ENCODE measurements around the gene CAMK4. TPM values are rescaled to one million over a fixed set of nuclear protein-coding genes. Genes with fewer than 3 reads are reported as not detected.

CAMK4 gene
- total RNA-seq, 1 experiment from 2014 or later, result 10.2 TPM

DNA sequence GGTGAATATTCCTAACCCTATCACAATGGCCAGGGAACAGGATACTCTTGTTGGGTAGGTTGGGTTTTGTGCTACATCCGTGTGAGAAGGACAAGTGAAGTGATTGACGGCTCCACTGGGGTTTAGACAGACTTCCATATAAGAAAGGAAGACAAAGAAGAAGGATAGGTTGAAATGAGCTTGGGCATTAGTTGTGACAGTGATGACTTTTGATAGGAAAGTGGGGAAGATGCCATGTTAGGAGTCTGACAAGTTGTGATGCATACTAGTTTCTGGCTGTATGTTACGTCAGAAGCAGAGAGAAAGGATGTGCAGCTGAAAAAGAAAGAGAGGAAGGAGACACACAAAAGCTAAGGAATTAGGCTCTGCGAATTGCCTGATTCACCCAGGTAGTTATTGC, 150.2 kb downstream of the CAMK4 start:
- H4K20me1 ChIP-seq (ENCODE audit: insufficient read depth), result no peaks in the 10 kb centered on the region
- H3K27me3 ChIP-seq (ENCODE audit: insufficient read depth, low read length), result no peaks in the 10 kb centered on the region
- TF ChIP-seq, protein P1, sequence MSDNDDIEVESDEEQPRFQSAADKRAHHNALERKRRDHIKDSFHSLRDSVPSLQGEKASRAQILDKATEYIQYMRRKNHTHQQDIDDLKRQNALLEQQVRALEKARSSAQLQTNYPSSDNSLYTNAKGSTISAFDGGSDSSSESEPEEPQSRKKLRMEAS (IDR thresholded peaks at IDR 0.05), result no peak
- no peak for TF ChIP-seq CBX3 (IDR thresholded peaks at IDR 0.05; ENCODE audit: low read depth)
- TF ChIP-seq EZH2 (IDR thresholded peaks at IDR 0.05), result no peak
- TF ChIP-seq TCF7L2 (IDR thresholded peaks at IDR 0.05; ENCODE audit: borderline replicate concordance, extremely low read depth, insufficient read depth, insufficient read length), result no peak
- no peak for TF ChIP-seq SP1 (IDR thresholded peaks at IDR 0.05; ENCODE audit: low read depth)
- TF ChIP-seq CEBPB (IDR thresholded peaks at IDR 0.05; ENCODE audit: low read depth), result no peak
- no peak for TF ChIP-seq ZFX (IDR thresholded peaks at IDR 0.05)
- TF ChIP-seq FOSL1 (IDR thresholded peaks at IDR 0.05; ENCODE audit: low read depth), result no peak
- TF ChIP-seq, protein P2, sequence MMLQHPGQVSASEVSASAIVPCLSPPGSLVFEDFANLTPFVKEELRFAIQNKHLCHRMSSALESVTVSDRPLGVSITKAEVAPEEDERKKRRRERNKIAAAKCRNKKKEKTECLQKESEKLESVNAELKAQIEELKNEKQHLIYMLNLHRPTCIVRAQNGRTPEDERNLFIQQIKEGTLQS (IDR thresholded peaks at IDR 0.05), result no peak
- TF ChIP-seq YY1 (IDR thresholded peaks at IDR 0.05; ENCODE audit: extremely low read depth, insufficient replicate concordance, low read depth, low read length), result no peak
- TF ChIP-seq, protein P3, sequence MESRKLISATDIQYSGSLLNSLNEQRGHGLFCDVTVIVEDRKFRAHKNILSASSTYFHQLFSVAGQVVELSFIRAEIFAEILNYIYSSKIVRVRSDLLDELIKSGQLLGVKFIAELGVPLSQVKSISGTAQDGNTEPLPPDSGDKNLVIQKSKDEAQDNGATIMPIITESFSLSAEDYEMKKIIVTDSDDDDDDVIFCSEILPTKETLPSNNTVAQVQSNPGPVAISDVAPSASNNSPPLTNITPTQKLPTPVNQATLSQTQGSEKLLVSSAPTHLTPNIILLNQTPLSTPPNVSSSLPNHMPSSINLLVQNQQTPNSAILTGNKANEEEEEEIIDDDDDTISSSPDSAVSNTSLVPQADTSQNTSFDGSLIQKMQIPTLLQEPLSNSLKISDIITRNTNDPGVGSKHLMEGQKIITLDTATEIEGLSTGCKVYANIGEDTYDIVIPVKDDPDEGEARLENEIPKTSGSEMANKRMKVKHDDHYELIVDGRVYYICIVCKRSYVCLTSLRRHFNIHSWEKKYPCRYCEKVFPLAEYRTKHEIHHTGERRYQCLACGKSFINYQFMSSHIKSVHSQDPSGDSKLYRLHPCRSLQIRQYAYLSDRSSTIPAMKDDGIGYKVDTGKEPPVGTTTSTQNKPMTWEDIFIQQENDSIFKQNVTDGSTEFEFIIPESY (IDR thresholded peaks at IDR 0.05; ENCODE audit: extremely low read depth, insufficient replicate concordance, low read length), result no peak
- TF ChIP-seq ZNF274 (IDR thresholded peaks at IDR 0.05; ENCODE audit: low read depth, low read length), result no peak
- TF ChIP-seq, protein P4, sequence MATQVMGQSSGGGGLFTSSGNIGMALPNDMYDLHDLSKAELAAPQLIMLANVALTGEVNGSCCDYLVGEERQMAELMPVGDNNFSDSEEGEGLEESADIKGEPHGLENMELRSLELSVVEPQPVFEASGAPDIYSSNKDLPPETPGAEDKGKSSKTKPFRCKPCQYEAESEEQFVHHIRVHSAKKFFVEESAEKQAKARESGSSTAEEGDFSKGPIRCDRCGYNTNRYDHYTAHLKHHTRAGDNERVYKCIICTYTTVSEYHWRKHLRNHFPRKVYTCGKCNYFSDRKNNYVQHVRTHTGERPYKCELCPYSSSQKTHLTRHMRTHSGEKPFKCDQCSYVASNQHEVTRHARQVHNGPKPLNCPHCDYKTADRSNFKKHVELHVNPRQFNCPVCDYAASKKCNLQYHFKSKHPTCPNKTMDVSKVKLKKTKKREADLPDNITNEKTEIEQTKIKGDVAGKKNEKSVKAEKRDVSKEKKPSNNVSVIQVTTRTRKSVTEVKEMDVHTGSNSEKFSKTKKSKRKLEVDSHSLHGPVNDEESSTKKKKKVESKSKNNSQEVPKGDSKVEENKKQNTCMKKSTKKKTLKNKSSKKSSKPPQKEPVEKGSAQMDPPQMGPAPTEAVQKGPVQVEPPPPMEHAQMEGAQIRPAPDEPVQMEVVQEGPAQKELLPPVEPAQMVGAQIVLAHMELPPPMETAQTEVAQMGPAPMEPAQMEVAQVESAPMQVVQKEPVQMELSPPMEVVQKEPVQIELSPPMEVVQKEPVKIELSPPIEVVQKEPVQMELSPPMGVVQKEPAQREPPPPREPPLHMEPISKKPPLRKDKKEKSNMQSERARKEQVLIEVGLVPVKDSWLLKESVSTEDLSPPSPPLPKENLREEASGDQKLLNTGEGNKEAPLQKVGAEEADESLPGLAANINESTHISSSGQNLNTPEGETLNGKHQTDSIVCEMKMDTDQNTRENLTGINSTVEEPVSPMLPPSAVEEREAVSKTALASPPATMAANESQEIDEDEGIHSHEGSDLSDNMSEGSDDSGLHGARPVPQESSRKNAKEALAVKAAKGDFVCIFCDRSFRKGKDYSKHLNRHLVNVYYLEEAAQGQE (IDR thresholded peaks at IDR 0.05; ENCODE audit: low read depth), result no peak
- TF ChIP-seq, protein P5, sequence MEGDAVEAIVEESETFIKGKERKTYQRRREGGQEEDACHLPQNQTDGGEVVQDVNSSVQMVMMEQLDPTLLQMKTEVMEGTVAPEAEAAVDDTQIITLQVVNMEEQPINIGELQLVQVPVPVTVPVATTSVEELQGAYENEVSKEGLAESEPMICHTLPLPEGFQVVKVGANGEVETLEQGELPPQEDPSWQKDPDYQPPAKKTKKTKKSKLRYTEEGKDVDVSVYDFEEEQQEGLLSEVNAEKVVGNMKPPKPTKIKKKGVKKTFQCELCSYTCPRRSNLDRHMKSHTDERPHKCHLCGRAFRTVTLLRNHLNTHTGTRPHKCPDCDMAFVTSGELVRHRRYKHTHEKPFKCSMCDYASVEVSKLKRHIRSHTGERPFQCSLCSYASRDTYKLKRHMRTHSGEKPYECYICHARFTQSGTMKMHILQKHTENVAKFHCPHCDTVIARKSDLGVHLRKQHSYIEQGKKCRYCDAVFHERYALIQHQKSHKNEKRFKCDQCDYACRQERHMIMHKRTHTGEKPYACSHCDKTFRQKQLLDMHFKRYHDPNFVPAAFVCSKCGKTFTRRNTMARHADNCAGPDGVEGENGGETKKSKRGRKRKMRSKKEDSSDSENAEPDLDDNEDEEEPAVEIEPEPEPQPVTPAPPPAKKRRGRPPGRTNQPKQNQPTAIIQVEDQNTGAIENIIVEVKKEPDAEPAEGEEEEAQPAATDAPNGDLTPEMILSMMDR (IDR thresholded peaks at IDR 0.05 in 2 of 3, conservative IDR thresholded peaks at IDR 0.05 in 1 of 3; ENCODE audit: borderline replicate concordance in 1 of 3, insufficient read depth in 1 of 3, low read depth in 2 of 3, low read length in 2 of 3), result no peak
- TF ChIP-seq EZH2phosphoT487 (IDR thresholded peaks at IDR 0.05; ENCODE audit: borderline replicate concordance), result no peak
- no peak for ATAC-seq
- H3K9ac ChIP-seq (ENCODE audit: low read length), result no peak overlapping the region
- H2AFZ ChIP-seq (ENCODE audit: low read depth, low read length, poor library complexity, severe bottlenecking), result no peak overlapping the region
- no peaks in the 10 kb centered on the region for H3K9me3 ChIP-seq (ENCODE audit: control insufficient read depth in 1 of 2, insufficient read depth in 1 of 2, low read depth in 1 of 2, low read length in 2 of 2)
- POLR2A ChIA-PET, result no interaction called here
- no peak overlapping the region for H3K4me2 ChIP-seq (ENCODE audit: low read length)
- CTCF ChIA-PET, result no interaction called here
- RAD21 ChIA-PET (ENCODE audit: low non-redundant PET in 1 of 2, low total read pairs in 2 of 2, uncharacterized antibody in 2 of 2, unreplicated experiment in 2 of 2), result no interaction called here
- no peaks in the 10 kb centered on the region; the same call in 1 of the 2 replicates for H3K9me2 ChIP-seq (ENCODE audit: insufficient read depth)
- intact Hi-C loops (cut with micrococcal nuclease), result no loop called here
- no TSS peak for BruUV-seq (replicated peaks)
- H3K4me1 ChIP-seq (ENCODE audit: control insufficient read depth in 1 of 2, insufficient read depth in 2 of 2, low read length in 2 of 2), result no peaks in the 10 kb centered on the region
- DNase-seq (ENCODE audit: low read depth, low spot score), result no peak
- H3K79me2 ChIP-seq (ENCODE audit: insufficient read depth, low read length), result no peaks in the 10 kb centered on the region
- no peak overlapping the region for H3K4me3 ChIP-seq (replicated peaks in 1 of 2; ENCODE audit: low read depth in 1 of 2, low read length in 2 of 2)
- no peaks in the 10 kb centered on the region for H3K36me3 ChIP-seq (ENCODE audit: control insufficient read depth in 1 of 2, insufficient read depth in 2 of 2, low read length in 2 of 2)
- H3K27ac ChIP-seq (ENCODE audit: low read depth, low read length), result no peak overlapping the region

Data from HCT116 (cell line).